Liver (tissue), 9 donors: ENCODE results near the gene SALL1. TPM values are rescaled to one million over a fixed set of nuclear protein-coding genes. Genes with fewer than 3 reads are reported as not detected.

Experiments used
- DNase-seq: peaks from one replicate; pipeline ENCODE4 v3.0.0-alpha.2; 2017; ENCODE audit warnings: low spot score
- H3K27ac ChIP-seq, 2 donors: one replicate each; pipeline ENCODE4 v1.7.0; 2013; ENCODE audit warnings: inconsistent platforms in 2 of 2, low read length in 2 of 2, control low read depth in 1 of 2, low read depth in 1 of 2, mild to moderate bottlenecking in 1 of 2
- H3K27me3 ChIP-seq, 4 donors: one replicate each; pipeline versions ENCODE4 v1.6.1 to v1.7.0; 2013; ENCODE audit warnings: low read length in 3 of 4, inconsistent platforms in 1 of 4, mild to moderate bottlenecking in 1 of 4, moderate library complexity in 1 of 4; ENCODE audit not compliant: control insufficient read depth in 4 of 4, insufficient read depth in 4 of 4
- H3K36me3 ChIP-seq, 4 donors: one replicate each; pipeline versions ENCODE4 v1.6.1 to v1.7.0; 2013; ENCODE audit warnings: low read length in 3 of 4, mild to moderate bottlenecking in 3 of 4, low read depth in 1 of 4, moderate library complexity in 1 of 4; ENCODE audit not compliant: control insufficient read depth in 4 of 4, insufficient read depth in 3 of 4
- H3K4me1 ChIP-seq, 4 donors: one replicate each; pipeline versions ENCODE4 v1.6.1 to v1.7.0; 2013; ENCODE audit warnings: low read length in 3 of 4, mild to moderate bottlenecking in 3 of 4, moderate library complexity in 1 of 4; ENCODE audit not compliant: control insufficient read depth in 4 of 4, insufficient read depth in 4 of 4
- H3K4me3 ChIP-seq, 3 donors: one replicate each; pipeline versions ENCODE4 v1.6.1 to v1.7.0; 2013; ENCODE audit warnings: low read length in 3 of 3, control low read depth in 1 of 3, low read depth in 1 of 3, mild to moderate bottlenecking in 1 of 3
- H3K9ac ChIP-seq, 2 donors: one replicate each; pipeline ENCODE4 v1.7.0; 2013; ENCODE audit warnings: low read length in 2 of 2, mild to moderate bottlenecking in 2 of 2, moderate library complexity in 2 of 2, control low read depth in 1 of 2, low read depth in 1 of 2
- H3K9me3 ChIP-seq, 4 donors: one replicate each; pipeline versions ENCODE4 v1.6.1 to v1.7.0; 2013; ENCODE audit warnings: low read length in 3 of 4; ENCODE audit not compliant: control insufficient read depth in 4 of 4
- CTCF ChIP-seq: fragments of 150-350 bp; IDR thresholded peaks from 2 replicates; pipeline ENCODE4 v1.5.1; 2017; ENCODE audit warnings: improper control_type of control experiment, low read depth, low read length; ENCODE audit not compliant: missing input control
- EGR1 ChIP-seq, 2 donors: IDR thresholded peaks; 2 replicates each; pipeline ENCODE4 v1.6.1; 2016 to 2018; ENCODE audit warnings: antibody characterized with exemption in 2 of 2, low read depth in 2 of 2
- FOXA1 ChIP-seq: IDR thresholded peaks from 2 replicates; pipeline ENCODE4 v1.6.1; 2016; ENCODE audit warnings: antibody characterized with exemption
- FOXA2 ChIP-seq: IDR thresholded peaks from 2 replicates; pipeline ENCODE4 v1.6.1; 2016; ENCODE audit warnings: antibody characterized with exemption
- GABPA ChIP-seq, 2 donors: IDR thresholded peaks in 1 of 2; conservative IDR thresholded peaks in 1 of 2; 2 replicates each; pipeline ENCODE4 v1.6.1; 2016; ENCODE audit warnings: antibody characterized with exemption in 2 of 2, mild to moderate bottlenecking in 1 of 2, moderate library complexity in 1 of 2
- HNF4A ChIP-seq, 2 donors: conservative IDR thresholded peaks; 2 replicates each; pipeline ENCODE4 v1.6.1; 2016; ENCODE audit warnings: antibody characterized with exemption in 2 of 2, mild to moderate bottlenecking in 2 of 2
- RAD21 ChIP-seq, 2 donors: IDR thresholded peaks; 2 replicates each; pipeline ENCODE4 v1.6.1; 2016; ENCODE audit warnings: antibody characterized with exemption in 2 of 2, mild to moderate bottlenecking in 2 of 2
- TAF1 ChIP-seq: conservative IDR thresholded peaks from 2 replicates; pipeline ENCODE4 v1.6.1; 2016; ENCODE audit warnings: antibody characterized with exemption, mild to moderate bottlenecking
- WGBS: extraction: QIAGEN DNeasy Blood & Tissue Kit; methylation state at CpG from one replicate; pipeline ENCODE4 v1.1.7; 2013; 5-methylcytosine and 5-hydroxymethylcytosine counted together
- polyA plus RNA-seq, 2 donors: library from polyadenylated mRNA; stranded (reverse) in 1 of 2; unstranded in 1 of 2; fragments of 200-250 nt in 1 of 2; fragments of >200 nt in 1 of 2; fragmentation: Nextera tagmentation in 1 of 2; extraction: Ambion mirVana in 1 of 2; gene quantifications; one replicate each; pipeline versions ENCODE4 v1.2.1 to v1.2.3, GENCODE V29; 2013 to 2015
- total RNA-seq, 2 donors: library from RNA; depleted of rRNA; stranded (reverse); fragments of >200 nt; gene quantifications; one replicate each; pipeline ENCODE4 v1.2.3, GENCODE V29; 2014
- TF ChIP-seq, protein P1 (sequence below): IDR thresholded peaks from 2 replicates; pipeline ENCODE4 v1.6.1; 2016; ENCODE audit warnings: antibody characterized with exemption
- TF ChIP-seq, protein P2 (sequence below): IDR thresholded peaks from 2 replicates; pipeline ENCODE4 v1.6.1; 2016; ENCODE audit warnings: antibody characterized with exemption, mild to moderate bottlenecking
- donor health status: healthy.
- donor health status: healthy.
- donor health status: healthy.
- donor health status: healthy.
- donor health status: healthy.

Gene SALL1
- total and polyA plus RNA-seq, 4 donors: 1.8 to 13.4 (median 11.7) TPM

- TF ChIP-seq, protein P1, sequence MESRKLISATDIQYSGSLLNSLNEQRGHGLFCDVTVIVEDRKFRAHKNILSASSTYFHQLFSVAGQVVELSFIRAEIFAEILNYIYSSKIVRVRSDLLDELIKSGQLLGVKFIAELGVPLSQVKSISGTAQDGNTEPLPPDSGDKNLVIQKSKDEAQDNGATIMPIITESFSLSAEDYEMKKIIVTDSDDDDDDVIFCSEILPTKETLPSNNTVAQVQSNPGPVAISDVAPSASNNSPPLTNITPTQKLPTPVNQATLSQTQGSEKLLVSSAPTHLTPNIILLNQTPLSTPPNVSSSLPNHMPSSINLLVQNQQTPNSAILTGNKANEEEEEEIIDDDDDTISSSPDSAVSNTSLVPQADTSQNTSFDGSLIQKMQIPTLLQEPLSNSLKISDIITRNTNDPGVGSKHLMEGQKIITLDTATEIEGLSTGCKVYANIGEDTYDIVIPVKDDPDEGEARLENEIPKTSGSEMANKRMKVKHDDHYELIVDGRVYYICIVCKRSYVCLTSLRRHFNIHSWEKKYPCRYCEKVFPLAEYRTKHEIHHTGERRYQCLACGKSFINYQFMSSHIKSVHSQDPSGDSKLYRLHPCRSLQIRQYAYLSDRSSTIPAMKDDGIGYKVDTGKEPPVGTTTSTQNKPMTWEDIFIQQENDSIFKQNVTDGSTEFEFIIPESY: no peak
- TF ChIP-seq HNF4A (conservative IDR thresholded peaks at IDR 0.05) (peak in 1 of 2 donors; percentile 5), FOXA1 (no peak), TAF1 (peak; percentile 23), RAD21 (IDR thresholded peaks at IDR 0.05) (no peak)
Measured at GRCh38 chr16:51152691-51153576, 1.9 kb upstream of the SALL1 start (continued).

- Histone ChIP-seq H3K4me3 (peak overlapping the region in 2 of 3 donors; percentile 87 to 99), H3K36me3 (peaks cover 0 to 2% (median 0%) of the 10 kb centered on the region in 4 donors), H3K9me3 (no peaks in the 10 kb centered on the region), H3K9ac (no peak overlapping the region), H3K27ac (peak overlapping the region; percentile 98 to 100), H3K4me1 (peaks cover 12 to 23% (median 15%) of the 10 kb centered on the region in 4 donors), H3K27me3 (no peaks in the 10 kb centered on the region)
- peak; percentile 67 for DNase-seq
- TF ChIP-seq, protein P1: no peak
- TF ChIP-seq HNF4A (conservative IDR thresholded peaks at IDR 0.05): peak in 1 of 2 donors; percentile 20
- TF ChIP-seq, protein P2, sequence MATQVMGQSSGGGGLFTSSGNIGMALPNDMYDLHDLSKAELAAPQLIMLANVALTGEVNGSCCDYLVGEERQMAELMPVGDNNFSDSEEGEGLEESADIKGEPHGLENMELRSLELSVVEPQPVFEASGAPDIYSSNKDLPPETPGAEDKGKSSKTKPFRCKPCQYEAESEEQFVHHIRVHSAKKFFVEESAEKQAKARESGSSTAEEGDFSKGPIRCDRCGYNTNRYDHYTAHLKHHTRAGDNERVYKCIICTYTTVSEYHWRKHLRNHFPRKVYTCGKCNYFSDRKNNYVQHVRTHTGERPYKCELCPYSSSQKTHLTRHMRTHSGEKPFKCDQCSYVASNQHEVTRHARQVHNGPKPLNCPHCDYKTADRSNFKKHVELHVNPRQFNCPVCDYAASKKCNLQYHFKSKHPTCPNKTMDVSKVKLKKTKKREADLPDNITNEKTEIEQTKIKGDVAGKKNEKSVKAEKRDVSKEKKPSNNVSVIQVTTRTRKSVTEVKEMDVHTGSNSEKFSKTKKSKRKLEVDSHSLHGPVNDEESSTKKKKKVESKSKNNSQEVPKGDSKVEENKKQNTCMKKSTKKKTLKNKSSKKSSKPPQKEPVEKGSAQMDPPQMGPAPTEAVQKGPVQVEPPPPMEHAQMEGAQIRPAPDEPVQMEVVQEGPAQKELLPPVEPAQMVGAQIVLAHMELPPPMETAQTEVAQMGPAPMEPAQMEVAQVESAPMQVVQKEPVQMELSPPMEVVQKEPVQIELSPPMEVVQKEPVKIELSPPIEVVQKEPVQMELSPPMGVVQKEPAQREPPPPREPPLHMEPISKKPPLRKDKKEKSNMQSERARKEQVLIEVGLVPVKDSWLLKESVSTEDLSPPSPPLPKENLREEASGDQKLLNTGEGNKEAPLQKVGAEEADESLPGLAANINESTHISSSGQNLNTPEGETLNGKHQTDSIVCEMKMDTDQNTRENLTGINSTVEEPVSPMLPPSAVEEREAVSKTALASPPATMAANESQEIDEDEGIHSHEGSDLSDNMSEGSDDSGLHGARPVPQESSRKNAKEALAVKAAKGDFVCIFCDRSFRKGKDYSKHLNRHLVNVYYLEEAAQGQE: peak; percentile 76
- no peak for TF ChIP-seq FOXA2
- peak; percentile 4 for TF ChIP-seq CTCF
- TF ChIP-seq EGR1 (IDR thresholded peaks at IDR 0.05; ENCODE audit: low read depth in 2 of 2): no peak
- TF ChIP-seq GABPA (IDR thresholded peaks at IDR 0.05 in 1 of 2, conservative IDR thresholded peaks at IDR 0.05 in 1 of 2): no peak
- peak in 1 of 2 donors; percentile 33 for TF ChIP-seq RAD21 (IDR thresholded peaks at IDR 0.05)
- peak; percentile 74 for TF ChIP-seq TAF1
- peak; percentile 28 for TF ChIP-seq FOXA1
- WGBS: 2% methylated on average over 56 of the region's 56 CpGs
Measured at GRCh38 chr16:51151961-51152663, 1.0 kb upstream of the SALL1 start.
